GM10266 (cell line): ENCODE results near the gene ARHGDIB.

Experiments
- DNase-seq: peaks from one replicate; pipeline ENCODE4 v3.0.0; 2012; ENCODE audit errors: extremely low spot score
- CTCF ChIP-seq: IDR thresholded peaks from 2 replicates; pipeline ENCODE4 v1.5.1; 2012; ENCODE audit warnings: mild to moderate bottlenecking, low read depth; ENCODE audit not compliant: control insufficient read depth, insufficient read depth; ENCODE audit errors: missing control alignments

Gene ARHGDIB

DNA sequence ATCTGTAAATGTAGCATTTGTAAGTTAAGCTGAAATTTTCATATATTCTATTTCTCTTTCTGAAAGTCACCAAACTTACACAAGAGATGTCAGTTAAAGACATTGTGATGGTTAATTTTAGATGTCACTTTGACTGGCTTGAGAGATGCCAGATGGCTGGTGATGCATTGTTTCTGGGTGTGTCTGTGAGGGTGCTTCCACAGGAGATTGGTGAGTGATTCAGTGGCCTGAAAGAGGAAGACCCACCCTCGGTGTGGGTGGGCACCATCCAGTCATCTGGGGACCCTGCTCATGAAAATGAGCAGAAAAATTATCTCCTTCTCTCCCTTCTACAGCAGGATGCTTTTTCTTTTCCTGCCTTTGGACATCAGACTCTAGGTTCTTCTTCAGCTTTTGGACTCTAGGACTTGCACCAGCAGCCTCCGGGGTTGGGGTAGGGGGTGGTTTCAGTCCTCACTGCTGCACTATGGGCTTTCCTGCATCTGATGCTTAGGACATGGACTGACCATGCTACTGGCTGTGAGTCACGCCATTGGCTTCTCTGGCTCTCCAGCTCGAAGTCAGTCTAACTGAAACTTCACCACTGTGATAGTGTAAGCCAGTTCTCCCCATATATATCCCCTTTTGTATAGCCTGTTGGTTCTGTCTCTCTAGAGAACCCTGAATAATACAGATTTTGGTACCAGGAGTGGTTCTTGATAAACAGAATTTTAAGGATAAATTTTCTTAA is 32.3 kb upstream of the ARHGDIB start:
- no peak for TF ChIP-seq CTCF
- DNase-seq = no peak

GRCh38 chr12:14993117-14993516 is 31.7 kb upstream of the ARHGDIB start:
- TF ChIP-seq CTCF = no peak
- DNase-seq = no peak

GRCh38 chr12:14992673-14993072 is 31.3 kb upstream of the ARHGDIB start:
- no peak for TF ChIP-seq CTCF
- no peak for DNase-seq

DNA sequence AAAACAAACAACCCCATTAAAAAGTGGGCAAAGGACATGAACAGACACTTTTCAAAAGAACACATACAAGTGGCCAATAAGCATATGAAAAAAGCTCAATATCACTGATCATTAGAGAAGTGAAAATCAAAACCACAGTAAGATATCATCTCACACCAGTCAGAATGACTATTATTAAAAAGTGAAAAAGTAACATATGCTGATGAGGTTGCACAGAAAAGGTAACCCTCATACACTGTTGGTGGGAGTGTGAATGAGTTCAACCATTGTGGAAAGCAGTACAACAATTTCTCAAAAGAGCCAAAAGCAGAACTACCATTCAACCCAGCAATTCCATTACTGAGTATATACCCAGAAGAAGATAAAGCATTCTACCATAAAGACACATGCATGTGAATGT is 29.7 kb upstream of the ARHGDIB start:
- TF ChIP-seq CTCF = no peak

DNA sequence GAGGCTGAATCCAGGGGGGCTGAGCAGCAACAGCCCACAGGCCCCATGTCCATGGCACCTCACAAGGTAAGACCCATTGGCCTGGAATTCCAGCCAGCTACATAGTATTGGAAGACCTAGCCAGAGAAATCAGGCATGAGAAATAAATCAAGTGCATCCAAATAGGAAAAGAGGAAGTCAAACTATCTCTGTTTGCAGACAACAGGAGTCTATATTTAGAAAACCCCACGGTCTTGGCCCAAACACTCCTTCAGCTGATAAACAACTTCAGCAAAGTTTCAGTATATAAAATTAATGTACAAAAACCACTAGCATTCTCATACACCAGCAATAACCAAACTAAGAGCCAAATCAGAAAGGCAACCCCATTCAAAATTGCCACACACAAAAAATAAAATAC is 28.4 kb upstream of the ARHGDIB start:
- no peak for TF ChIP-seq CTCF
- no peak for DNase-seq

More for the DNA sequence above, 29.7 kb upstream of the ARHGDIB start:
- DNase-seq = no peak

DNA sequence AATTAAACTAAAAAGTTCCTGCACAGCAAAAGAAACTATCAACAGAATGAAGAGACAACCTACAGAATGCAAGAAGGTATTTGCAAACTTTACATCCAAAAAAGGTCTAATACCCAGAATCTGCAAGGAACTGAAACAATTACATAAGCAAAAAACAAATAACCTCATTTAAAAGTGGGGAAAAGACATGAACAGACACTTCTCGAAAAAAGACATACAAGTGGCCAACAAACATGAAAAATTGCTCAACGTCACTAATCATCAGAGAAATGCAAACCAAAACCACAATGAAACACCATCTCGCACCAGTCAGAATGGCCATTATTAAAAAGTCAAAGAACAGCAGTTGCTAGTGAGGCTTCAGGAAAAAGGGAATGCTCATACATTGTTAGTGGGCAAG is 26.6 kb upstream of the ARHGDIB start:
- DNase-seq = no peak
- TF ChIP-seq CTCF = no peak

DNA sequence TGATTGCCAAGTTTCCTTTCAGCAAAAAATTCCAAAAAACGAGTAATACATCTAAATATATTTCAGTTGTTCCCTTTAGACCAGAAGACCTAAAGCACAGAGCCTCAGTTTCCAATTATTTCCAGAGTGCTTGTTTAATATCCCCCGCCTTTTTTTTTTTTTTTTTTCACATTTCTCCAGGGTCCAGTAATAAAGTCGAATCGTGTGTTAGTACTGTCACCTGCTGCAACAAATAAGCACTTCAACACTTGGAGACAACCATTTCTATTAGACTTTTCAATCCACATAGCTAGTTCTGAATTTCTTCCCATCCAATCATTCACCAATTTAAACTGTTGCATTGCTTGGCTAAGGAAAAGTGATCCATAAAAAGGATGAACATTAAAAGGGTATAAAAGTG is 25.0 kb upstream of the ARHGDIB start:
- DNase-seq = no peak
- TF ChIP-seq CTCF = no peak
